HG02759 (cell line): ENCODE data around the gene CD209.

Experiments used
- ATAC-seq: cut with Tn5 transposase; IDR thresholded peaks from one replicate; pipeline ENCODE4 v1.9.1; 2021; ENCODE audit warnings: mild to moderate bottlenecking, moderate library complexity; ENCODE audit not compliant: unreplicated experiment

Gene CD209

DNA sequence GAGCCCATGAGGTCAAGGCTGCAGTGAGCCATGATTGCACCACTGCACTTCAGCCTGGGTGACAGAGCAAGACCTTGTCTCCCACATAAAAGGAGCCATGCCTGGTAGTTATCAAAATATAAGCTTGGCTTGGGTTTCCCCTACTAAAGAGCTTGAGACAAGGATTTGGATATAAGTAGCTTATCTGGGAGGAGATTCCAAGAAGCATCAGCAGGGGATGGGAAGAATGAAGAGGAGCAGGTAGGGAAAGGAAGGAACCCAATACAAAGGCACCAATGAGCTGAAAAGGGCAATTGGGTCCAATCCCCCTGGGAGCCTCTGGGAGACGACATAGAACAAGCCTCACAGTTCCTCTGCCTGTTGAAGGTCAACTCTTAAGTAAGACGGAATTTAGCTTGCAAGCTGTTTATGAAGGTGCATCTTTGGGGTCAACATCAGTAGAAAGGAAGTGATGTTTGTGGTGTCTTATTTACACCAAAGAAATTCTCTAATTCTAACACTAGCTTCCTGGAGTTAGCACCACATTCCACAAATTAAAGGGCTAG is 8.1 kb downstream of the CD209 start:
- no peak for ATAC-seq

DNA sequence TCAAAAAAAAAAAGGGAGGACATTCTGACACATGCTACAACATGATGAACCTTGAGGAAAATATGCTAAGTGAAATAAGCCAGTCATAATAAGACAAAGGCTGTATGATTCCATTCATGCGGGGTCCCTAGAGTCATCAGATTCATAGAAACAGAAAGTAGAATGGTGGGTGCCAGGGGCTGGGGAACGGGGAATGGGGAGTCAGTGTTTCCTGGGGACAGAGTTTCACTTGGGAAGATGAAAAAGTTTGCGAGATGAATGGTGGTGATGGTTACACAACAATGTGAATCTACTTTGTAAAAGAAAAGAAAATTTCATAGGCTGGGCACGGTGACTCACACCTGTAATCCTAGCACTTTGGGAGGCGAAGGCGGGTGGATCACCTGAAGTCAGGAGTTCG is 9.3 kb downstream of the CD209 start:
- no peak for ATAC-seq

DNA sequence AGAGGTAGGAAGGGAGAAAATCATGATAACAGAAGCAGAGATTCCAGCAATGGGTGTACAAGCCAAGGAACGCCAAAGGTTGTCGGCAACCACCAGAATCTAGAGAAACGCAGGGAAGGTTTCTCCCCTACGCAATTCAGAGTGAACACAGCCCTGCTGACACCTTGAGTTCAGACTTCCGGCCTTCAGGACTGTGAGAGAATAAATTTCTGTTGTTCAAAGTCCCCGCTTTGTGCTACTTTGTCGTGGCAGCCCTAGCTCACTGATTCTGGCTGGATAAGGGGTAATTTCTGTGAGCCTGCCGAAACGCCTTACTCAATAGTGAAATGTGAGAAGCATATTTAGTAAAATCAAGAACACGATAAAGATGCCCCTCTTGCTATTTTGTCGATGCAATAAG is 10.1 kb downstream of the CD209 start:
- no peak for ATAC-seq

DNA sequence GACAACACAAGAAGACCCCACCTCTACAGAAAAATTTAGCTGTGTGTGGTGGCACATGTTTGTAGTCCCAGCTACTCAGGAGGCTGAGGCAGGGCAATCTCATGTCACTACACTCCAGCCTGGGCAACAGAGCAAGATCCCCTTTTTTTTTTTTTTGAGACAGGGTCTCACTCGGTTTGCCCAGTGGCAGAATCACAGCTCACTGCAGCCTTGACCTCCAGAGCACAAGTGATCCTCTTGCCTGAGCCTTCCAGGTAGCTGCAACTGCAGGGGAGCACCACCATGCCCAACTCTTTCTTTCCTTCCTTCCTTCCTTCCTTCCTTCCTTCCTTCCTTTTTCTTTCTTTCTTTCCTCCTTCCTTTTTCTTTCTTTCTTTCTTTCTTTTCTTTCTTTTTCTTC is 11.2 kb downstream of the CD209 start:
- no peak for ATAC-seq

DNA sequence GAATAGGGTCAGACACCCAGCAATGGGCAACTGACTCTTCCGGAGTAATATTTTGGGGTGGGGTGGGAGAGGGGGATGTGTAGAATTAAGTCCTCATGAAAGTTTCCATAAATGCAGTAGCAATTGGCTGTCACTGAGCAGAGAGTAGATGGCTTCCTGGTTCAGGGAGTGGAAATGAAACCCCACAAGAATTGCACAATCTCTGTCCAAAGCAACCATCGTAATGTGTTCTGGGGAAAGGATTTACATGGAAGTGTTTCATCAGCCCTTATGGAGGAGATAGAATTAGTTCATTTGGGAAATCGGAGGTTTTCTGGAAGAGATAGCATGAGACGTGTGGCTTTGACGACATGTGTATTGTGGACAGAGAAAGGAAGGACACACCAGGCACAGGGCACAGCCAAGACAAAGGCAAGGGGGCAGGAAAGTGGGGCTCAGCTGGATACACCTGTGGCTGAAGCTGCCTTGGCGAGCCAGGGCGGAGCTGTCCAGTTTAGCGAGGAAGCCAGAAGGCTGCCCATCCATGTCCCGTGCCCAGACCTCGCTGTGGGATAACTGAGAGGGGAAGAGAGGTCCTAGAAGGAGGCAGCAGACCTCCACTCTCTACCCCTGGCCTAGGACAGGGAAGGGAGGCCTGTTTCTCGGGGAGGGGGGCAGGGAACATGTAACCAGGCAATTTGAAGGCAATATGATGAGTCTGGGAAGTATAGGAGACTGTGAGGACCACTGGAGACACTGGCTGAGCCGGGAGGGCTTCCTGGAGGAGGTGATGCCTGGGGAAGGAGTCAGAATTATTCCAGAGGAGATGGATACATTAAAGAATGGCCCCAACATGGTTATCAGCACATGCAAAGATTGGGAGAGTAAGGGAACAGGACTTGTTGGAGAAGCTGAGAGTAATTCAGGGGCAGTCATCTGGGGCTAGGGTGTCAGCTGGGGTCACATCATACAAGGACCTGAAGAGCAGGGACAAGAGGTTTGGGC is 12.8 kb downstream of the CD209 start:
- no peak for ATAC-seq

DNA sequence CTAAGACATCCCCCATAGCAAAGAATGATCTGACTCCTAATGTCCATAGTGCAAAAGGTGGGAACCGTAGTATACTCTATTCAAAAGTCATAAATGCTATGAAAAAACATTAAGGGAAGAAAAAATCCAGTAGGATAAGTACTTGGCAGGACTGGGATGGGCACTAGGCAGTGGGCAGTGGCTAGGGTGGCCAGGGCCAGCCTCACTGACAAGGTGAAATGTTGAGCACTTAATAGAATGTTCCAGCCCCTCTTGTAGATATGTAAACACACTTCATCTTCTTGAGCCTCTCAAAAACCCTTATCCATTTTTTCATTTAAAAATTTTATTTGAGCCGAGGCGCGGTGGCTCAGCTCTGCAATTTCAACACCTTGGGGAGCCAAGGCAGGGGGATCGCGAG is 14.0 kb downstream of the CD209 start:
- ATAC-seq: no peak

DNA sequence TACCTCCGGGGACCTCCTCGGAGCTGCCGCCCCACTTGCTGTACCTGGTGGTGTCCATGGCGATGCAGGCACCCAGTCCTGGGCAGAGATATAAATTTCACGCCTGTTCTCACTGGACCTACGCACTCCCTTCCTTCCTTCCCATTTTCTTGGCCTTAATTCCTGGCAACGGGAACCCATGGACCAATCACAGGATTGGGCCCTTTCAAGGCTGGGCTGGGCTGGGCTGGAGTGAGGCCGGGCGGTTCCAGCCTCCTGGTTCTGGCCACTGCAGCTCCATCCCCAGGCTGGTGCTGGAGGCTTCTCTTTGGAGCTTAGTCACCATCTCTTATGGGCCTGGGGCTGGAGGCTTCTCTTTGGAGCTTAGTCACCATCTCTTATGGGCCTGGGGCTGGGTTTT is 15.3 kb downstream of the CD209 start, which contains the start of gene CLEC4G:
Gene CLEC4G (minus strand): TSS at position 66 of the 400 bp plus-strand sequence. CDS start 8 bp downstream, at position 58.
- no peak for ATAC-seq

DNA sequence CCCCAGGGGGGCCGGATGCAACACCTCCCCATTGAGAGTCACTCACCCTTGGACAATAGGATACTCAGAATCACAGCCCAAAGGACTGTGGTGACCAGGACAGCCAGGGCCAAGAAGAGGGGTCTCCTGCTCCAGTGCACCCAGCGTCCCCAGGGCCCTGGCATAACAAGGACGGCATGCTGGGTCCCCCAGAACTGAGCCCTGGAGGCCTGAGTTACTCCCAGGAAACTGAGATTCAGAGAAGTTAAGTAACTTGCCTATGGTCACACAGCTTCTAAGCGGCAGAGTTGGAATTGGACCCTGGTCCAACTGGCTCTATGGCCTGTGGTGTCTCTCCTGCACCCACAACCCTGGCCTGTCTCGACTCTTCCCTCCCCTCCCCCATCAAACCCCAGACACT is 15.7 kb downstream of the CD209 start:
- no peak for ATAC-seq

DNA sequence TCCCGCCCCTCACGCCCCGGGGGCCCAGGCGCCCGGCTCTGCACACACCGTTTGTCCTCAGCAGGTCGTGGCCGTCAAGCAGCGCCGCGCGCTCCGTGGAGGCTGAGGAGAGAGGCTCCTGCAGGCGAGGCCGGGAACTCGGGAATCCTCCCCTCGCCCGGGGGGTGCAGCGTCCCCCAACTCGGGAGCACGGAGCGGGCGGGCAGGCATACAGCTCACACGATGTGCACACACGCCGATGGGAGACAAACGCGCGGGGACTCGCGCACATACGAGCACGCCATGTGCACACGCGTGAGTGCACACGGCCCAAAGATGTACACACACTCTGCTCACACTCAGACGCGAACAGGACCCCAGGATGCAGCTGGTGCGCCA is 16.1 kb downstream of the CD209 start:
- no peak for ATAC-seq

DNA sequence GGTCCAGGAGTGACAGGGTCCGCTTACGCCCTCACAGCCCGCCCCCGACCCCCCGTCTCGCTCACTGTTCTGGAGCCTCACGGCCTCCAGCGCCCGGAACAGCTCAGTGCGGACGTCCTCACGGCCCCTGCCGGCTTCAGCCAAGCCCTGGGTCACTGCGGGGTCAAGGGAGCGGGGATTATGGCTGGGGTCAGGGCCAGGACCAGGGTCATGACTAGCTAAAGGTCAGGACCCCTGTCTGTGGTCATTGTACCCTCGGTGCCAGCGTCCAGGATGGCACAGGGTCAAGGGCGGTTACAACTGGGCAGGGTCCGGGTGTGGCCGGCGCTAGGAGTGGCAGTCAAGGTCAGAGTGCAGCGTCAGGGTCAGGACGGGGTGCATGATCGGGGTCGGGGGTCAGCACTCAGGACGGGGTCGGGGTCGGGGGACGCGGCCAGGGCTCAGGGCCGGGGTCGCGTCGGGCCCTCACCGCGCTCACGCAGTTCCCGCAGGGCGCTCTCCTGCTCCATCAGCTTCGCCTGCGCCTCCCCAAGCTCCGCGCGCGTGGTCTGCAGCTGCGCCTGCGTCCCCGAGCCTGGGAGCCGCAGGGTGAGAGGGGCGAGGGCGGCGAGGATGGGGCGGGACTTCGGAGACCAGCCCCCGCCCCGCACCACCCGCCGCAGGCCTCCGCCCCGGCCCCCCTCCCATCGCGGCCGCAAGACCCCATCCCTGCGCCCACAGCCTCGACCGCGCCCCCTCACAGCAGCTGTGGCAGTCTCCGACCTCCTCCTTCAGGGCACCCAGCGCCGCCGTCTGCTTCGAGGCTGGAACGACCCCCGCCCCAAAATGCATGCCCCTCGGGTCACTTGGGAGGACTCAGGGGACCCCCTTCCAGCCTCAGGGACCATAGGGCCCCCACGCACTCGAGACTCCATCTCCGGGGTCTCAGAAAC is 16.8 kb downstream of the CD209 start:
- ATAC-seq: no peak

DNA sequence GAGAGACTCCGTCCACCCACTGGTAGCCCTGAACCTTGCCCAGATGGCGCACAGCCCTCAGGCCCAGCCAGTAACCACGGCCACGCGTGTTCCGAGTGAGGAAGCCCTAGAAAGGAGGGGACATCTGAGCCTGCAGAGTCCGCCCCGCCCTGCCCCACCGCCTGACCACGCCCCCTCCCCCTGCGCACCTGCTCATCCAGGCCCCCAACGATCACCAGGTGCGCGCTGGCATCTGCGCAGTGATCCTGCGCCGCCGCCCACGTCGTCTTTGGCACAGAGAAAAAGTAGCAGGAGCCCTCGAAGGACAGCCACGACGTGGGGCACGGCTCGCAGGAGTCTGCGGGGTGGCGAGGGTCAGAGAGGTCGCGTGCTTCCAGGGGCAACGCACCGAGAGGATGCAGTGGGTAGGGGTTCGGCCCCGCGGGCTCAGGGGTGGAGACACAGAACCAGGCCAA is 17.5 kb downstream of the CD209 start:
- no peak for ATAC-seq

DNA sequence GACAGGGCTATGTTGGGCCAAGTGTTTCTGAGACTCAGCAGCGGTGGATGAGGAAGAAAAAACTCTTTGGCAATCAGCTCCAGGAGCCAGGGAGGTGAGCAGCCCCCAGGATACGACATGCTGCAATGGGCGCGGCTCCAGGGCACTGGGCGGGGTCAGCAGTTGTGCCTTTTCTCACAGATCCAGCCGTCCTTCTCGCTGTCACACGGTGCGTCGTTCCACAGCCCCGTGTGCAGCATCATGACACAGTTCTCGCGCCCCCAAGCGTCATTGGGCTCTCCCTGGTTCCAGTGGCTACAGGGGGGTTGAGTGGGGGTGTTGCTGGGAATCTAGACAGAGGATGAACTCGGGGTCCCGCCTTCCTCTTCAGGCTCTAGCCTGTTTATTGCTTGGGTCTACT is 18.1 kb downstream of the CD209 start:
- no peak for ATAC-seq

DNA sequence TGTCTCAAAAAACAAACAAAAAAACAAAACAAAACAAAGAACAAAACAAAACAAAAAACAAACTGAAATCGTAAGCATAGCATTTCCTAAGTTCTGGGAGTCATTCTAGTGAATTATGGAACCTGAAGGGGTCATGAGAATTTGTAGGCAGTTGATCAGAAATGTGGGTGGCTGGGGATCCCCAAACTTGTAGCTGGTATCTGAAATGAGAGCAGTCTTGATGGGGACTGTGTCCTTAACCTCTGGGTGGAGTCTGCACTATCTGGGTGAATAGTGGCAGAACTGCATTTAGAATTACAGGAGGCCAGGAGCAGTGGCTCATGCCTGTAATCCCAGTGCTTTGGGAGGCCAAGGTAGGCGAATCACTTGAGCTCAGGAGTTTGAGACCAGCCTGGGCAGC is 21.5 kb downstream of the CD209 start:
- ATAC-seq: no peak

DNA sequence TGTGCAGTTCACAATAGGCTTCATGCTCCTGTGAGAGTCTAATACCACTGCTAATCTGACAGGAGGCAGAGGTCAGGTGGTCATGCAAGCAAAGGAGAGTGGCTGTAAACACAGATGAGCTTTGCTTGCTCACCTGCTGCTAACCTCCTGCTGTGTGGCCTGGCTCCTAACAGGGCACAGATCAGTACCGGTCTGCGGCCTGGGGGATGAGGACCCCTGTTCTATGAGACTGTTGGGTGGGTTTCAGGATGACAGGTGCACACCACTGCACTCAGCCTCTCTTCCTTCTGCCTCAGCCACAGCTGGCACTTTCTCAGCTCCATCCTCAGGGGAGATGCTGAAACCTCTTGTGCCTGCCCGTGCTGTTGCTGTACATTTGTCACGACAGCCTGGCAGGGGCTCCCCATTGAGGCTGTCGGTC is 25.1 kb downstream of the CD209 start:
- peak; percentile 72 for ATAC-seq

DNA sequence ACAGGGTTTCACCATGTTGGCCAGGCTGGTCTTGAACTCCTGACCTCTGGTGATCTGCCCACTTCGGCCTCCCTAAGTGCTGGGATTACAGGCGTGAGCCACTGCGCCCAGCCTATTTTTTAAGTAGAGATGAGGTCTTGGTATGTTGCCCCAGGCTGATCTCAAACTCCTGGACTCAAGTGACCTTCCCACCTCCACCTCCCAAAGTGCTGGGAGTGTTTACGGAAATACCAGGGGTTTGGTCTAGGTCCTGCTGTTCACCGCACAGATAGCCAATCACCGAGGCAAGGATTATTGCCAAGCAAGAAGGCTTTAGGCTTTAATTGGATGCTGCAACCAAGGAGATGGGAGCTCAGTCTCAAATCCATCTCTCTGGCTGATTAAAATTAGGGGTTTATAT is 27.0 kb downstream of the CD209 start:
- no peak for ATAC-seq

DNA sequence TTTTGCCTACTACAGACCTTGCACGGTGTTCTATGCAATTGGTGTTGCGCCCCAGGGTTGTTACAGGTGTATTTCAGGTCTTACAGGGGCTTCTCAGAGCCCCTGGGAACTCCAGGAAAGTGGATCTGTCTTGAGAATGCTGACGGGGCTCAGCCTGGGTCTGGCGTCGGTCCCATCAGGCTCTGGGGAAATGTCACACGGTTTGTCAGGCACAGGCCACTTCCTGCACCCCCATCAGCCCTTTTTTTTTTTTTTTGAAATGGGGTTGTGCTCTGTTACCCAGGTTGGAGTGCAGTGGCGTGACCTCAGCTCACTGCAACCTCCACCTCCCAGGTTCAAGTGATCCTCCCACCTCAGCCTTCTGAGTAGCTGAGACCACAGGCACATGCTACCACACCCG is 28.7 kb downstream of the CD209 start:
- ATAC-seq: no peak

DNA sequence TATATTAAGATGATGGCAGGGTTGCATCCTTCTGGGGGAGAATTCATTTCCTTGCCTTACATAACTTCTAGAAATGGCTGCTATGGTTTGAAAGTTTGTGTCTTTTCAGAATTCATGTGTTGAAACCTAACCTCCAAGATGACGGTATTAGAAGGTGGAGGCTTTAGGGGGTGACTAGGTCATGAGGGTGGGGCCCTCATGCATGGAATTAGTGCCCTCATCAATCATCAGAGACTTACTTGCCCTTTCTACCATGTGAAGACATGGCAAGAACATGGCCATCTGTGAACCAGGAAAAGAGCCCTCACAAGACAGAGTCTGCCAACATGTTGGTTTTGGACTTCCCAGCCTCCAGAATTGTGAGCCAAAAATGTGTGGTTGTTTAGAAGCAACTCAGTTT is 30.6 kb downstream of the CD209 start:
- ATAC-seq: no peak

DNA sequence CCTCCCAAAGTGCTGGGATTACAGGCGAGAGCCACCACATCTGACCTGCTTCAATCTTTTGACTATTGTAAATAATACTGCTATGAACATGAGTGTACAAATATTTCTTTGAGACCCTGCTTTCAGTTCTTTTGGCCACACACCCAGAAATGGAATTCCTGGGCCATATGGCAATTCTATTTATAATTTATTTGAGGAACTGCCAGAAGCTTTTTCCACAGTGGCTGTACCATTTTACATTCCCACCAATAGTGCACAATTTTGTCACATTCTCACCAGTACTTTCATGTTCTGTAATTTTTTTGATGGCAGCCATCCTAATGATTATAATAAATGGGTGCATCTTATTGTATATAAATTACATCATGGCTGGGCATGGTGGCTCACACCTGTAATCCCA is 31.7 kb downstream of the CD209 start:
- no peak for ATAC-seq

DNA sequence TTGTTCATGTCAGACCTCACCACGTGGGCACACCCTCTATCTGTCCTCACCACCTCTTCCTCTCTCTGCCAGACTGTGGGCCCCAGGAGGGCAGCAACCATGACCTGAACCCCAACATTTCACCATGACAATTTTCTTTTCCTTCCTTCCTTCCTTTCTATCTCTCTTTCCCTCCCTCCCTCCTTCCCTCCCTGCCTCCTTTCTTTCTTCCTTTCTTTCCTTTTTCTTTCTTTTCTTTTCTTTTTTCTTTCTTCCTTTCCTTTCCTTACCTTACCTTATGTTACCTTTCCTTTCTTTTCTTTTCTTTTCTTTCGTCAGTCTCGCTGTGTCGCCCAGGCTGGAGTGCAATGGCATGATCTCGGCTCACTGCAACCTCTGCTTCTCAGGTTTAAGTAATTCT is 36.7 kb downstream of the CD209 start:
- ATAC-seq: no peak

DNA sequence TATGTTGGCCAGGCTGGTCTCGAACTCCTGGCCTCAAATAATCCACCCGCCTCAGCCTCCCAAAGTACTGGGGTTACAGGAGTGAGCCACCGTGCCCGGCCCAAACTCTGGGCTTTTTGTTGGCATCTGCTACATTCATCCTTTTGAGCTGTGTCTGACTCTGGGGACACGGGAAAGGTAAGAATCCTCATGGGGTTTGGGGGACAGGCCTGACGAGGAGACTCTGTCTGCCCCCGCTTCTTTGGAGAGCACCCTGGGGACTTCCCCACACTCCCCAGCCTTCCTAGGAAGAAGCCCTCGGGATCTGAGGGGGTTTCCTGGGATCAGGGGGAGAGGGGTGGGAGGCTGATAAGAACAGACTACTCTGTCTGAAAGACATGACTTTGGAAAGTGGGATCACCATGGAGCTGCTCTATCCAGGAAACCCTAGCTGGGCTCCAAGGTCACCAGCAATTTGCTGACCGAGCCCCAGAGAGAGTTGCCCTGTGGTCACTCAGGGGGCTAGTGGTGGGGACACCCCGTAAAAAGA is 37.3 kb downstream of the CD209 start:
- no peak for ATAC-seq

DNA sequence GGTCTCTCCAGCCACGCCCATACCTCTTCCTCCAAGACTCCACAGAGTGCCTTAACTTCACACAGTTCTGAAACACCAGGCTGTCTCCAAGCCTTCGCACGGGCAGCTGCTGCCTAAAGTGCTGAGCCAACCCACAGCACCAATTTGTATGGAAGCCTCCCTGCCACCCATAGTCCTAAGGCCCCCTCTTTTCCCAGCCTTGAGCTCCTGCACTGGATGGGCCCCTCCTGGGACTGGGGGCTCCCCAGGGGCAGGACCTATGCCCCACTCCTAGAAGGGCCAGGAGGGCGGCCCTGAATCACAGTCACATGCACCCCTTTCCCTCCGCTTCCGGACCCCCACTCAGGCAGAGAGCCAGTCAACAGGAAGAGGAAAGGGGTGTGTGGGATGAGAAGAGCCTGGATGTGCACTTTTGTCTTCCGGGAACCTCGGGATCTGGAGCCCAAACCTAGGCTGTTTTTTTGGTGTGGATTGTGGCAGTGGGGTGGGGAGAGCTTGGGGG is 40.3 kb downstream of the CD209 start:
- no peak for ATAC-seq
